Measurements from ENCODE around the gene ATP11B. TPM values are rescaled to one million over a fixed set of nuclear protein-coding genes. Genes with fewer than 3 reads are reported as not detected.
A peak's percentile ranks its signal among the peaks of the same experiment; 100 is the strongest.

The ATP11B gene
- total and polyA plus RNA-seq, 9 of the 15 experiments (the other 6 are each of a cell fraction or from before 2014, with no cell fraction given): 11.9 to 68.7 (median 41.8) TPM

GRCh38 chr3:182787302-182788036 lies 5.8 kb upstream of the ATP11B start (continued):
- TF ChIP-seq NCOR1 (IDR thresholded peaks at IDR 0.05): peak; percentile 85
- peak; percentile 92 for TF ChIP-seq C11orf30 (IDR thresholded peaks at IDR 0.05; ENCODE audit: low read depth)
- TF ChIP-seq ZNF444 (CRISPR knock-in tag; IDR thresholded peaks at IDR 0.05): no peak
- TF ChIP-seq CREBBP (IDR thresholded peaks at IDR 0.05; ENCODE audit: low read depth, low read length): no peak
- peak; percentile 84 for TF ChIP-seq MAFG (tag; conservative IDR thresholded peaks at IDR 0.05)
- TF ChIP-seq JUND (IDR thresholded peaks at IDR 0.05; ENCODE audit: borderline replicate concordance, low read depth, low read length): peak; percentile 27; the same call in 1 of the 2 replicates
- no peak for TF ChIP-seq JUND (tag; IDR thresholded peaks at IDR 0.05; ENCODE audit: borderline replicate concordance, low read depth, low read length)
- TF ChIP-seq CBX8 (IDR thresholded peaks at IDR 0.05; ENCODE audit: borderline replicate concordance, extremely low read depth, low read depth, low read length, poor library complexity, severe bottlenecking): no peak
- TF ChIP-seq MTA2 (IDR thresholded peaks at IDR 0.05; ENCODE audit: low read depth): peak; percentile 69; the same call in 1 of the 2 replicates
- no peak for TF ChIP-seq ELK3 (CRISPR knock-in tag; IDR thresholded peaks at IDR 0.05)
- no peak for TF ChIP-seq ZFX (CRISPR knock-in tag; IDR thresholded peaks at IDR 0.05)
- no peak for TF ChIP-seq ZC3H8 (IDR thresholded peaks at IDR 0.05)
- peak; percentile 36 for TF ChIP-seq PKNOX1 (IDR thresholded peaks at IDR 0.05)
- TF ChIP-seq ZNF398 (CRISPR knock-in tag; IDR thresholded peaks at IDR 0.05): no peak
- TF ChIP-seq KDM4B (IDR thresholded peaks at IDR 0.05; ENCODE audit: borderline replicate concordance in 2 of 2, low read depth in 1 of 2): no peak
- TF ChIP-seq ZNF143 (CRISPR knock-in tag; IDR thresholded peaks at IDR 0.05): no peak
- no peak for TF ChIP-seq ZNF780A (CRISPR knock-in tag; IDR thresholded peaks at IDR 0.05)
- no peak for TF ChIP-seq ZNF124 (CRISPR knock-in tag; IDR thresholded peaks at IDR 0.05)
- TF ChIP-seq CBX2 (IDR thresholded peaks at IDR 0.05; ENCODE audit: insufficient read depth, low read length, poor library complexity, severe bottlenecking): no peak
- TF ChIP-seq SRSF1 (IDR thresholded peaks at IDR 0.05; ENCODE audit: low read depth, low read length): no peak
- TF ChIP-seq NKRF (IDR thresholded peaks at IDR 0.05; ENCODE audit: borderline replicate concordance): no peak
- no peak for TF ChIP-seq HLTF (IDR thresholded peaks at IDR 0.05)
- TF ChIP-seq ZNF77 (CRISPR knock-in tag; IDR thresholded peaks at IDR 0.05): no peak
- no peak for TF ChIP-seq ILK (tag; IDR thresholded peaks at IDR 0.05; ENCODE audit: borderline replicate concordance, low read depth)
